GM19467 (cell line): ENCODE measurements around the gene KIAA0513.

Experiments
- ATAC-seq: cut with Tn5 transposase; IDR thresholded peaks from one replicate; pipeline ENCODE4 v1.9.1; 2021; ENCODE audit warnings: mild to moderate bottlenecking, moderate library complexity; ENCODE audit not compliant: unreplicated experiment

The KIAA0513 gene

GRCh38 chr16:85126705-85127378 is 99.2 kb downstream of the KIAA0513 start:
- no peak for ATAC-seq

GRCh38 chr16:85127379-85127723 is 99.8 kb downstream of the KIAA0513 start:
- ATAC-seq = no peak

GRCh38 chr16:85128079-85128837 is 100.7 kb downstream of the KIAA0513 start:
- no peak for ATAC-seq

GRCh38 chr16:85129876-85130704 is 102.5 kb downstream of the KIAA0513 start:
- no peak for ATAC-seq

GRCh38 chr16:85130705-85131028 is 103.1 kb downstream of the KIAA0513 start:
- ATAC-seq = no peak

GRCh38 chr16:85132456-85133289 is 105.1 kb downstream of the KIAA0513 start:
- no peak for ATAC-seq

- ATAC-seq = no peak
These were observed 105.7 kb downstream of the KIAA0513 start for GRCh38 chr16:85133290-85133599.

GRCh38 chr16:85134076-85134788 is 106.6 kb downstream of the KIAA0513 start:
- no peak for ATAC-seq

GRCh38 chr16:85134789-85135142 is 107.2 kb downstream of the KIAA0513 start:
- ATAC-seq = no peak

- ATAC-seq = no peak
These were observed 108.7 kb downstream of the KIAA0513 start for GRCh38 chr16:85136213-85136701.

GRCh38 chr16:85136702-85137322 is 109.2 kb downstream of the KIAA0513 start:
- no peak for ATAC-seq

- no peak for ATAC-seq
These were observed 109.9 kb downstream of the KIAA0513 start for GRCh38 chr16:85137323-85138072.

- no peak for ATAC-seq
These were observed 110.7 kb downstream of the KIAA0513 start for GRCh38 chr16:85138073-85138824.

GRCh38 chr16:85138825-85139627 is 111.4 kb downstream of the KIAA0513 start:
- no peak for ATAC-seq

- no peak for ATAC-seq
These were observed 112.3 kb downstream of the KIAA0513 start for GRCh38 chr16:85139881-85140339.

GRCh38 chr16:85140455-85141012 is 112.9 kb downstream of the KIAA0513 start:
- no peak for ATAC-seq

GRCh38 chr16:85141491-85142128 is 114.0 kb downstream of the KIAA0513 start:
- ATAC-seq = no peak
